Stimulated activated CD8-positive, alpha-beta memory T cell treated with anti-CD3 and anti-CD28 coated beads, Interleukin-15, amount 100 ng/mL, for 4 hours (primary cell): ENCODE measurements around the gene KIAA0408.

Source experiments
- DNase-seq, 2 donors: peaks; one replicate each; pipeline ENCODE4 v3.0.0-alpha.2; 2020; ENCODE audit warnings: low read depth in 2 of 2

The KIAA0408 gene

DNA sequence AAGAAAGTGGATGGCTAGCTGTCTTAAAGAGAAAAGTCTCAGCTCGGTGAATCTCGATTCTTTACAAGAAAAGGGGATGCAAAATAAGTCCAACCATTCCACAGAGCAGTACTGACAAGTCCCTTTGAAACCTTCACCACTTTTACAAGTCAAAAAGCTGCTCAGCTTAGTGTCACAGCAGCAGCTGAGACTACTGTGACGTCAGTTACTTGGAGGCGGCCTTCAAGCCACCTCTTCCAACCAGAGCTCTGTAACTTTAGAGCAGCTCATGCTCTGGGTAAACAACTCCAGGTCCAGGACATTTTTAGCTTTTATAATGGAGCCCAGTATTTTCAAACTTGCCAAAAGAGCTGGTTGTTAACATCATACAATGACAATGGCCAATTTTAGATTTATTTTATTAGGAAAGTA, at the start of gene KIAA0408:
KIAA0408 (minus strand) TSS at position 159 of the 411 bp plus-strand sequence. CDS start 5,408 bp downstream, outside the sequence.
- no peak for DNase-seq

DNA sequence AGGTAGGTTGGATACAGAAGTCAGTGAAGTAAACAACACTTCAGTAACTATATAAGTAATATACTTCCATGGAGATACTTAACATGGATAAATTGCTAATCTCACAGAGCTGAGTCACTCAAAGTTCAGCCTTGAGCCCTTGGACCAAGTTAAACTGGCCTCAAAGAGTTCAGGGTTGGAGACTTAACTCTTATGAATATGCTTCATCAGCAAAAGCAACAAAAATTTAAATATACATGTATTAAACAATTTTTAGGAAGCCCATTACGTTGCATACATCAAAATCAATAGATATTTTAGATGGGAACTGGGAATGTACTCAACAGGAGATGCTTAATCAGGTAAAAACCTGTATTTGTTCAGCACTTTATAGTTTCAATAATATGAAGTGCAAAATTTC, 47.7 kb upstream of the KIAA0408 start:
- no peak for DNase-seq

DNA sequence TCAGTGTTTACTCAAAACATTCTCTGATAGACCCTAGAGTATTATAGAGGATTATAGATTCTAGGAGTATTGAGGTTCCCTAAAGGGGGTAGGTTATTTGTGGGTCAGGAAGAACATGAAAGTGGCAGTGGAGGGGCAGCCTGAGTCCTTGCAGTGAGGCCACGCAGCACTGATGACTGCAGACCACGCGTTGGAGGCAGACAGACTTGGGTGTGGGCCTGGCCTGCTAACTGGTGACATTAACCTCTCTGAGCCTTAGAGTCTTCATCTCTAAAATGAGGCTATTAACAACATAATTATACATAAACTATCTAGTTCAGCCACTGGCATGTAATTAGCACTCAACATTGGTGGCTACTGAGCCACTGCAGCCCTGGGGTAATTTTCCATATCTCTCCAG, 43.8 kb upstream of the KIAA0408 start:
- no peak for DNase-seq

DNA sequence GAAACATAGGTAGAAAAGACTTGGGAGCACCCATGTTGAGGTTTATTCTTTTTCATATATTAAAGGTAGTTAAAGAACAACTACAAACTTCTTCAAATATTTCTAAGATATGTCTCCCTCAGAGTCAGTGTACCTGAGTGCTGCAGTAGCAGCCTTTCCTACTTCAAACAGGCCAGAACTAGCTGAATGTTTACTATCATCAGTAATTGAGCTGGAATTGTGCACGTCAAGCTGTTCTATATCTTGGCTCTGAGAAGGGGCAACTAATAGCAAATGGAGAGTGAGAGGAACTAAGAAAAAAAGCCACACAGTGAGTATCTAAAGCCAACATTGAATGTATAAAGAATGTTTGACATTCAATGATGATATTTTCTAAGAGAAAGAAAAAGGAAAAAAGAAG, 38.2 kb upstream of the KIAA0408 start:
- no peak for DNase-seq

DNA sequence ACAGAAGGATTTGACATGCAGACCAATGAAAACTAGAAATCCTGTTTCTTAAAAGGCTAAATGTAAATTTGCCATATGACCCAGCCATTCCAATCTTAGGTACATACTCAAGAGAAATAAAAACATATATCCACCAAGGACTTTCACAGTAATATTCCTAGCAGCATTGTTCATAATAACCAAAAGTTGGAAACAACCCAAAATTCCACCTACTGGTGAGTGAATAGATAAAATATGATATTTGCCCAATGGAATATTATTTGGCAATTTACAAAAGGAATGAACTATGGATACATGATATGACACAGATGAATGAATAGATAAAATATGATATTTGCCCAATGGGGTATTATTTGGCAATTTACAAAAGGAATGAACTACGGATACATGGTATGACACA, 37.3 kb upstream of the KIAA0408 start:
- DNase-seq = no peak

DNA sequence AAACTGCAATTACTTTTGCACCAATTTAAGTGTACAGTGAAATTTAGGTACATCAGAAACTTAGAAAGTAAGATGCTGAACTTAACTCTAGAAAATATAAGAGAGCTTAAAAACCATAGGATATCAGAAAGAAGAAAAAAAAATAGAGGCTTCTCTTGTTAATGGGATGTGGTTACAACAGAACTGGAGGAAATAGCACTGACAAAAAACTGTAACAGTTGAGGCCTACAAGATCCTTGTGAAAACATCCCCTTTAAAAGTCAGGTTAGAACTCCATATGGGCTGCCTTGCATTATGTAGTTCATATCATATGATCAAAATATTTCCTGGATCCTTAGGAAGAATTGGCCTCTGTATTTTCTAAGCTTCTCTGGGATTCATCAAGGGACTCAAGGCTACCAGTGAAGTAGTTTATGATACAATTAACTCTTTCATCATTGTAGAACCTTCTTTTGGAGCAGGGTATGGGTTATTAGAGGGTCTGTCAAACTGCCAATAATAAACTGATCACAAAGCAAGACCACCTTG, 35.1 kb upstream of the KIAA0408 start:
- DNase-seq = no peak

DNA sequence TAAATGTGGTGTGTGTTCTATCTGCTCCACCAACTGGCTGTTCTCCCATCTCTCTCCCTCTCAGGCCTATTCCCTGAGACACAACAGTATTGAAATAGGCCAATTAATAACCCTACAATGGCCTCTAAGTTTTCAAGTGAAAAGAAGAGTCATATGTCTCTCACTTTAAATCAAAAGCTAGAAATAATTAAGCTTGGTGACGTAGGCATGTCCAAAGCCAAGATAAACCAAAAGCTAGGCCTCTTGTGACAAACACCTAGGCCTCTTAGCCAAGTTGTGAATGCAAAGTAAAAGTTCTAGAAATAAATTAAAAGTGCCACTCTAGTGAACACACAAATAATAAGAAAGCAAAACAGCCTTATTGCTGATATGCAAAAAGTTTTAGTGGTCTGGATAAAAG, 30.1 kb upstream of the KIAA0408 start:
- DNase-seq = no peak

DNA sequence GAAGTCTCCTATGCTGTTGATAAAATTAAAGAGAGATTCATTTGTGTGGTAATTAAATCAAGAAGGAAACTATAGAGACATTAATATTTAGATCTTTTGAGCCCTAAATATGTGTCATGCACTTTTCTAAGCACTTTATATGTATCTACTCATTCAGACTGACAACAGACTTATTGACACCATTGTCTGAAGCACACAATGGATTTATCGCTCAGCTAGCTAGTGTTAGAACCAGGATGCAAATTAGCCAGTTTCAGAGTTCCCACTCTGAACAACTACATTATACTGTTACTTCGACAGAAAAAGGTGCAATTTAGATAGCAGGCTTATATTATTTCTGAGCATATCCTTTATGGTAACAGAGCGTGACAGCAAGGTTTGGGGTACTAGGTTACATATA, 27.7 kb upstream of the KIAA0408 start:
- no peak for DNase-seq

DNA sequence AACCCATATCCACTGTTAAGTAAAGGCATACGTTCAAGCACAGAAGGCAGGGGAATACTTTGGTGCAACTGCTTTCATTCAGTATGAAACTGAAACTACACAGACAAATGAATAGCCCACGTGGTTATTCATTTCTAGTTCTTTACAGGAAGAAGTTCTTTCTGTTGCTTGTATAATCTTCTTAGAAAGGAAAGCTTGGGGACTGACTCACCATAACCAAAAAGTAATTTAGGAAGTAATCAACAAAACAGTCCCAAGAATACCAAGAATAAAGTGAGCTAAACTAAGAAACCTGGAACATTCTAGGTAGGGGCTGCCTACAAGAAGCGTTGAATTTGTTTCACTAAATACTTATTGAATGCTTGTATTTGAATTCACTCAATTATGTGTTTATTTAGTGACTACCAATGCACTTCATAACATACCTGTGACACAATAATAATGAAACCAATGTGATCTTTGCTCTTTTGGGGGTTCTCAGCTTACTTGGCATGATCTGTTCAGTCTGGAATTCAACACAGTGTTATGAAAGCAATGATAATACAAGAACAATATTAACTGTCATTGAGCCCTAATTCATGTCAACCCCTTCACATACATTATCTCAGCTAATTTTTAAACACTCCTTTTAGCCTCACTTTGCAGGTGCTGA, 25.1 kb upstream of the KIAA0408 start:
- DNase-seq = no peak

DNA sequence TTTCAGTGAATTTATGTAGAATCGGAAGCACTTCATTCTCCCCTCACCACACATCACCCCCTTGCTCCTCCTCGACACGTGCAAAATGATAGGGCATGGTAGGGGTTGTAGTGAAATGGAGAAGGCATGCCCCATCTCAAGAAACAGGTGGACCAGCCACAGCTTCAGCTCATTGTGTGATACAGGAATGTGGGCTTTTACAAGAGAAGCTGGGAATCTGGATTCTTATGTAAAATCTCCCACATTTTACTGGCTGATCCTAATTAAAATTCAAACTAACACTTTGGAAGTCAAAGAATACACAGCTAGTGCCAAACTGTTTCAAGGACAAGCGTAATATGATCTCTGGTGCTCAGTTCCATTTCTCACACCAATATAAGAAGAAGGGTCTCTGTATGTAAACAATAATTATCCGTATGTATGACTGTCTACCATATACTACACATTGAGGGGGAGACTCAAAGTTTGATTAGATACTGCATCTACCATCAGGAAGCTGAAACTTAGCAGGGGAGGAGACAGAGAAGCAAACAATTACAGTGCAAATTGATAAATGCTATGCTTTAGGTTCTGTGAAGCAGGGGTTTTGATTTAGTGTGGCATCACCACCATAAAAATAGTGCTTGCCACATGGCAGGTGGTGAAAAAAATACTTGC, 24.3 kb upstream of the KIAA0408 start:
- no peak for DNase-seq

DNA sequence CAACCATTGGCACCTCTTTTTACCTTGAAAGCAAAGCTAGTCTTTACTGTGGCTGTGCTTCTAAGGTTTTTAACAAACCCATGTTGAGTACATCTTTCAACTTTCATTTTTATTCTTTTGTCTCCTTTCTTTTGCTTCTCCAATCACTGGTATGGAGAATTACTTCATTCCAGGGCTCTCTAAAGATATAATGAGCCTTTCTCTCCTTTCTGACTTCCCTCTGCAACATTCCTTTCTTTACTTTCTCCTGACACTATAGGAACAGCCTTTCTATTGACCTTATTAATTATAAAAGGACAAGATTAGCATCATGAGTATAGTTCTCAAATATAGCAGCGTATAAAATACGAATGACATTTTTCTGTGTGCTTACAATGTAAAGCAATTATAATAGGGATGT, 23.1 kb upstream of the KIAA0408 start:
- DNase-seq = no peak

DNA sequence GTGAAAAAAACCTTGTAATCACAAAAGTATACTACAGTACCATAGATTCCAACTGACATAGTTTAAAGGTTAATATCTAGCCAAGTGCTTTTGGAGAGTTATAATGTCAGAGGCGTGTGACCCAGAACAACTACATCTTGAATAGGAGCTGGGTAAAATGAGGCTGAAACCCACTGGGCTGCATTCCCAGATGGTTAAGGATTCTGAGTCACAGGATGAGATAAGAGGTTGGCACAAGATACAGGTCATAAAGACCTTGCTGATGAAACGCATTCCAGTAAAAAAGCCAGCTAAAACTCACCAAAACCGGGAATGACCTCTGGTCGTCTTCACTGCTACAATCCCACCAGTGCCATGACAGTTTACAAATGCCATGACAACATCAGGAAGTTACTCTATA, 22.4 kb upstream of the KIAA0408 start:
- no peak for DNase-seq

DNA sequence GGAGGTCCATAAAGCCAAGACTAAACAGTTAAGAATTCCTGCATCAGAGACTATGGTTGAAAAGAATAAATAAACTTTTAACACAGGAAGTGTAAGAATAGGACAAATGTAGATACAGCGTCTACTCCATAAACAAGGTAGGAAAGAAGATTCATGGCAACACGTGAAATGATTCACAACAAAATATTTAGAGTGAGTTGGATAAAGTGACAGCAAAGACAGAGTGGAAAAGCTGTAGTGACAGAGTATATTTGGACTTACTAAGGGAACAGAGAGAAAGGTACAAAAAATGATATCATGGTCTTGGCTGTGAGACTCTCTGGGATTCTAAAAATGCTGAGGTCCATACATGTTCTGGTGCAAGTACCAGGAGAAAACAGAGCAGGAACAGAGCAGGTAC, 21.9 kb upstream of the KIAA0408 start:
- no peak for DNase-seq

DNA sequence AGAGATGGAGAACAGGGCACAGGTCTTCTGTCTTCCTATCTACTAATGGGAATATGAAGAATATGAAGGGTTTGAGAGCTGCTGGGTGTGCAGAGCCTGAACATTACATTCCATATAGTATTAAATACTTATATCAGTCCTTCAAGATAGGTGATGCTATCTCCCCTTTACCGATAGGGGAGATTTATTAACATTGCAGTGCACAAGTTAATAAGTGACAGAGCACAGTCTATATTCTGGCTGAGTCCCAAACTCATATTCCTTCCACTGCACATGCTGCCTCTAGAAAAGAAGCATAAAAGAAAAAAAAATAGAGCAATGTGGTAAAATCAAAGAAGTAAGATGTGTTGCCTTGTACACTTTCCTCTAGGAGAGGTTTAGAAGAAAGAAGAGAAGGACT, 18.5 kb upstream of the KIAA0408 start:
- DNase-seq = no peak

DNA sequence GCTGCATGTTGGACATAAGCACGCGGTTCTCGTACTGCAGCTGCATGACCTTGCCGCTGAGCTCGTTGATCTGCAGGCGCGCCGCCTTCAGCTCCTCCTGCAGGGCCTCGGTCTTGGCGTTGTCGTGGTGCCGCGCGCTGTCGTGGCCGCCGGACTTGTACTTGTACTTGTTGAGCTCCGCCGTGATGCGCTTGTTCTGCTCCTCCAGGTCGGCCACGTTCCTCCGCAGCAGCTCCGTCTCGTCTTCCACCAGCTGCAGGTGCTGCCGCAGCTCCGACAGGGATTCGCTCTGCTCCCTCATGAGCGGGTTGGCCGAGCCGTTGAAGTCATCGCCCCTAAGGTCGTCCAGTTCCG, 16.6 kb upstream of the KIAA0408 start:
- DNase-seq = no peak

DNA sequence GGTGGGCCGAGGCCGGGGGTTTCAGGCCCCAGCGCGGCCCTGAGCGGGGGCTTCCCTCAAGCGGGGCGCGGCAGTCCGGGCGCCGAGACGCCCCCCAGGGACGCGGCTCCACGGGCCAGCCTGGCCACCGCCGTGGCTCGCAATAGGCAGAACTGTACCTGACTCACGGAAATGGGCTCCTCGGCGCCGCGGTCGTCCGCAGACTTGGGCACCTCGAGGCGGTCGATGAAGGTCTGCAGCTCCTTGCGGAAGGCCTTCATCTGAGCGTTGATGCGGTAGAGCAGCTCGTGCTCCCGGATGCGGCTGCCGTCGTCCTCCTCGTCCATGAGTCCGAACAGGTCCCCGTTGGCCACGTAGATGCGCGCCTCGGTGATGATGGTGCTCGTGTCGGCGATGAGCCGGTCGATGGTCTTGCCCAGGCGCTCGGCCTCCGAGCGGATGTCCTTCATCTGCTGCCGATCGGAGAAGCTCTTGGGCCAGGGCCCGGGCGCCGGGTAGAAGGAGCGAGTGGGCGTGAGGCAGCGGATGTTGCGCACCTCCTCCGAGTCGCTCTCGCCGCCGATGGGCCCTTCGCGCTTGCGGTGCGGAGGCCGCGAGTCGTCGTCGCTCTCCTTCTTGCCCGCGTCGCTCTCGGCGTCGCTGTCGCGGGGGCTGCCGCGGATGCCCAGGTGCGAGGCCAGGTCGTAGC, 16.1 kb upstream of the KIAA0408 start:
- no peak for DNase-seq

DNA sequence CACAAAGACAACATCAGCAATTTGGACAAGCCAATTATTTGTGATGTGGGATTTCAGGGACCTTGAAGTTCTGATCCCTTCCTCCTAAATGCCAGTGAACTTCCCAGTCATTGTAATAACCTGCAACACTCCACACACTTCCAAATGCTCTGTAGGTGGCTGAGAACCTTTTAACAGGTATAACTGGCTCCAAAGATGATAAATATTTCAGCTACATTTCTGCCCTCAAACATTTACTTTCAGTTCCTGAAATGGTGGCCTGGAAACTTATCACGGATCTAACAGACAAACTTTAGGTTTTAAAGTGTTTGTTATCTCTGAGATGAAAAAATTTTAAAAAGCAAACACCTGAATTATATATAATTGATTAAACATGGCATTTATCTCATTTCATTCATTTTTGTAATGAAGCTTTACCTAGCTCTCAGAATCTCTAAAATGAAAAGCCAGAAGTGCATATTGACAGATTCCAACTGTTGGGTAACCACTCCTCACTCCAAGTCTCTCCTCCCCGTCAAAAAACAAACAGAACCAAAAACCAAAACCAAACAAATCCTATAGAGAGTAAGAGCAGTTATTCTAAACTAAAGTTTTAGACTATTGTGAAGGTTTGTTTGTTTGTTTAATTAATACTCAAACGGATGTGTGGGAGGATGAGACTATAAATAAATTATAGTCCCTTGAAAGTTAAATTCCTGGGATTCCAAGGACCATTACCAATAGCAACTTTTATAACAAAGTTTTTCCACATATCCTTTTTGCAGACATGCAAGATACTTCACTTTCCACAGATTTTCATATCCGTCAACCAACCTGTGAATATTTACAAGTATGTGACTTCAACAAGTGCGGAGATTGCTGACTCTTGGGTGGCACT, 12.4 kb upstream of the KIAA0408 start:
- no peak for DNase-seq

DNA sequence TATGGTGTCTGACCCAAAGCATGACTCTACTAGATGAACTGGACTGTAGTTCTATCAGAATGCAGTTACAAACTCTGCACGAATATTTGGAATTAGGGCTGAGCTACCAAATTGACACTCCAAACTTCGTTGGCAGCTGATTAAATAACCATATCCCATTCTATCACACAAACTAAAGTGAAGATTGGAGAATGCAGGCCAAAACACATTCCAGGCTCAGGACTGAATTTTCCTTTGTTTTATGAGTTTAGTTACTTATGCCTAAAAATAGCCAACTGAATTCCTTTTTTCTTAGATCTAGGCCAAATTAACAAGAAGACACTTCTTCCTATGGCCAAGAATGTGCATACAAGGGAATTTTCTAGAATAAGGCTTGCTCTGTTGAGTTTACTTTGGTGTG, 9.7 kb upstream of the KIAA0408 start:
- DNase-seq = no peak

DNA sequence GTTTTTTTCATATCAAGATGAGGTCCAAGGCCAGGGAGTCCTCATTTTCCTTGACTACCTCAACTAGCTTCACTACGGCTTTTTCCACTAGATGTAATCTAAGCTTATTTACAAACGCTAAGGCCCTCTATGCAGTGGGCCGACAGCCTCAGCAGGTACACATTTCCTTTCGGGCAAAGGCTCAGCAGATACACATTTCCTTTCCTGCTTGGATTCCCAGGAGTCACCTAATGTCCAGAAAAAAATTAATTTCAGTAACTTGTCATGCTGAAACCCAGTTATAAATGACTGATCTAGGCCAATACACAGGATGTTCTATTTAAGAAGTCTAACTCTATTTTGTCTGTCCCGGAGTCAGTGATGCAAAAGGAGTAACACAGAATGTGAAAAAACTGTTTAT, 7.2 kb upstream of the KIAA0408 start:
- no peak for DNase-seq

DNA sequence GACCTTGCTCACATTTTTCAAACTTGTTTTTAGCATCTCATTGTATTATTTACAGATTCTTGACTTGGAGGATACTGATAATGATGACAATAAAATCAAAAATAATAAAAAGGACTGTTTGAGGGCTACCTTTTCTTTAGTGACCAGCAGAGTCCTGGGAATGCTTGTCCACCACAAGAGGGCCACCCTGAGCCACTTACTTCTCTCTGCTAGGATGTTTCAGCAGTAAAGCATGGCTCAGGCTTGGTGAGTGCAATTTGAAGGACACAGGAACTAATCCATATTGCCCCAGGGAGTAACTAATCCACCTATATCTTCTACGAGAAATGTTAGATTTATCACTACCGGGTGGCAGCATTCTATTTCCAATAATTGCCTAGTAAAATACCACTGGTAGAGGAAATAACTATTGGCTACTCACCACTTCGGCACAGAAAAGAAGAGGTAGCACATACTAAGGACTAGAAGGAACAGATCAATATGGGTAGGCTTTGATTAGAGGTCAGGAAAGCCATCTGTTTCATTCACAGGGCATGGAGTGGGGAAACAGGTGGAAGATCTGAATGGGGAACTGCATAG, 5.8 kb upstream of the KIAA0408 start:
- DNase-seq = peak; percentile 16 to 33

DNA sequence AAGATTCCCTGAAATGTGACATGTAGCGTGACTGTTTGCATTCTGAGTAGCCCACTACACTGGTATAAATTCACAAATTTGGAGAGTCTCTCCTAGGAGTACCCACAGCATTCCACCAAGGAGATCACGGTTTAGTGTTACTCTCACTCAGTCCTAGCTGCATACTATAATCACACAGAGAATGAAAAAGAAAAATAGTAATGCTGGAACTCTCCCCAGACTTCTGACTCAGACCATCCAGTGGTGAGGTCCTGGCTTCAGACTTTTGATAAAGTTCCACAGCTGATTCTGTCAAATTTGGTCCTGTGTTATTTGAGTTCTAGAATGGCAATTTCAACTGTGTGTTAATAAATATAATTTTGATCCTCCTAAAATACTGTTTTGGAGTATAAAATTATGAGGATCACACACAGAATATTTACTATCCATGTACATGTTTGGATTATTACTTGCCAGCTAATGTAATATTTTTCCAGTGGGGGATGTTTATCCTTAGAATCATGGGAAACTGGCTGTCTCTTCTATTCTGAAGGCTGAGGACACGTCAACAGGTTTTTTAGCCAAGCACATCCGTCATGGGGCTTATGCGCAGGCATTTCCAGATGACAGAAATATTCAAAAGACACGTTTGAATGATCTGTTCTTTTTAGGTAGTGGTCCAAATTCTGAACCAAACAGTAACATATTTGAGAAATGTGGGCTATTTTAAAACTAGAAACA, 5.1 kb upstream of the KIAA0408 start:
- no peak for DNase-seq
